Lower leg skin (tissue), 4 donors: ENCODE results near the gene APOL6. TPM values are rescaled to one million over a fixed set of nuclear protein-coding genes. Genes with fewer than 3 reads are reported as not detected.

Experiments used
- DNase-seq, 2 donors: peaks; one replicate each; pipeline ENCODE4 v3.0.0-alpha.2; 2019; ENCODE audit warnings: low spot score in 2 of 2
- H3K4me3 ChIP-seq: fragments of 200-600 bp; sonication (generic); 2 replicates; pipeline ENCODE4 v1.5.1; 2017; ENCODE audit warnings: mild to moderate bottlenecking, low read depth; ENCODE audit not compliant: poor library complexity, severe bottlenecking
- POLR2A ChIP-seq, 2 donors: fragments of 450-650 bp; IDR thresholded peaks; one replicate each; pipeline ENCODE4 v1.6.1; 2016 to 2017; ENCODE audit warnings: antibody characterized with exemption in 2 of 2, mild to moderate bottlenecking in 1 of 2, moderate library complexity in 1 of 2
- WGBS, 2 donors: methylation state at CpG; one replicate each; pipeline ENCODE4 v1.1.5; 2018; 5-methylcytosine and 5-hydroxymethylcytosine counted together
- intact Hi-C: fragments of 100-400 bp; cut with DNase I; formaldehyde crosslinking; loops from one replicate; pipeline ENCODE4 v1.15.0; 2023; ENCODE audit warnings: low total_unique reads
- total RNA-seq, 4 donors: library from RNA; depleted of rRNA; stranded (reverse); fragments of >200 nt; gene quantifications; one replicate each; pipeline ENCODE4 v1.1.0, GENCODE V29; 2016
- TF ChIP-seq, protein P1 (sequence below), 3 donors: fragments of 450-650 bp; IDR thresholded peaks; one replicate each; pipeline ENCODE4 v1.5.1; 2016; ENCODE audit warnings: antibody characterized with exemption in 3 of 3, mild to moderate bottlenecking in 3 of 3, moderate library complexity in 2 of 3

Gene APOL6
- total RNA-seq, 4 donors from 2014 or later, result 3.0 to 3.9 (median 3.8) TPM

DNA sequence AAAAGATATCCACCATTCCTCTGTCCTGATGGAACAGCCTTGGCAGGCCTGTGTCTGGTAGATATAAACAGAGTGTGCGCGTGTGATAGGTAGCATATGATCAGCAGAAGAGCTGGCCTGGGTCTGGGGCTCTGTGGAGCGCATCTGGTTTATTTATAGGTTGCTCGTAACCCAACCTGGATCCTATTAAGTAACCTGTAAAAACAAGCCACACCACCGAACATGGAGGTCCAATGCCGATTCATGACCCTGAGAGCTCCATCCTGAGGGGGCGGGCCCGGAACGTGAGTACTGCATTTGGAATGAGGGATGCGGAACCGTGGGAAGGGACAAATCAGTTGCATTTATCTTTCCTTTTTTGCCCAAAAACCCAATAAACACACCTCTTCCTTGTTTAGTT lies 37.5 kb downstream of the APOL6 start:
- TF ChIP-seq, protein P1, sequence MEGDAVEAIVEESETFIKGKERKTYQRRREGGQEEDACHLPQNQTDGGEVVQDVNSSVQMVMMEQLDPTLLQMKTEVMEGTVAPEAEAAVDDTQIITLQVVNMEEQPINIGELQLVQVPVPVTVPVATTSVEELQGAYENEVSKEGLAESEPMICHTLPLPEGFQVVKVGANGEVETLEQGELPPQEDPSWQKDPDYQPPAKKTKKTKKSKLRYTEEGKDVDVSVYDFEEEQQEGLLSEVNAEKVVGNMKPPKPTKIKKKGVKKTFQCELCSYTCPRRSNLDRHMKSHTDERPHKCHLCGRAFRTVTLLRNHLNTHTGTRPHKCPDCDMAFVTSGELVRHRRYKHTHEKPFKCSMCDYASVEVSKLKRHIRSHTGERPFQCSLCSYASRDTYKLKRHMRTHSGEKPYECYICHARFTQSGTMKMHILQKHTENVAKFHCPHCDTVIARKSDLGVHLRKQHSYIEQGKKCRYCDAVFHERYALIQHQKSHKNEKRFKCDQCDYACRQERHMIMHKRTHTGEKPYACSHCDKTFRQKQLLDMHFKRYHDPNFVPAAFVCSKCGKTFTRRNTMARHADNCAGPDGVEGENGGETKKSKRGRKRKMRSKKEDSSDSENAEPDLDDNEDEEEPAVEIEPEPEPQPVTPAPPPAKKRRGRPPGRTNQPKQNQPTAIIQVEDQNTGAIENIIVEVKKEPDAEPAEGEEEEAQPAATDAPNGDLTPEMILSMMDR (IDR thresholded peaks at IDR 0.05), result no peak
- TF ChIP-seq POLR2A (IDR thresholded peaks at IDR 0.05), result no peak
- WGBS, 2 donors, result 82 to 85% methylated on average over 11 of the region's 11 CpGs
- H3K4me3 ChIP-seq, result no peak overlapping the region
- intact Hi-C loops, result no loop called here
- no peak for DNase-seq

DNA sequence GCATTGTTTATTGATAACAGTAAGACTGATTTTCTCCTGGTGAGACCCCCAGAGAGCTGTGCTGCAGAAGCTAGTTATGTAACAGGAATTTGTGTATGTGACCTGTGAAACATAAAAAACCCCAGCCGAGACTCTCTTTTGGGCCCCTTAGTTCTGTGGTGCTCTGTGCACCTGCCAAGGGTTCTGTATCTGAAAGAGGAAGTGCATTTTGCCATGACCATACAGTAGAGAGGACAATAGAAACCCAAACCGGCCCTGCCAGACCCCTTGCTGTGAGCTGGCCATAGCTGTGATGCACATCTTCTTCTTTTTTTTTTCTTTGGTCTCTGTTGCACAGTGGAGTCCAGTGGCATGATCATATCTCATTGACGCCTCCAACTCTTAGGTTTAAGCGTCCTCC lies 38.1 kb downstream of the APOL6 start:
- TF ChIP-seq, protein P1 (IDR thresholded peaks at IDR 0.05), result no peak
- no peak for TF ChIP-seq POLR2A (IDR thresholded peaks at IDR 0.05)
- 87 to 93% methylated on average over 4 of the region's 4 CpGs for WGBS, 2 donors
- intact Hi-C loops, result no loop called here
- no peak overlapping the region for H3K4me3 ChIP-seq
- no peak for DNase-seq

DNA sequence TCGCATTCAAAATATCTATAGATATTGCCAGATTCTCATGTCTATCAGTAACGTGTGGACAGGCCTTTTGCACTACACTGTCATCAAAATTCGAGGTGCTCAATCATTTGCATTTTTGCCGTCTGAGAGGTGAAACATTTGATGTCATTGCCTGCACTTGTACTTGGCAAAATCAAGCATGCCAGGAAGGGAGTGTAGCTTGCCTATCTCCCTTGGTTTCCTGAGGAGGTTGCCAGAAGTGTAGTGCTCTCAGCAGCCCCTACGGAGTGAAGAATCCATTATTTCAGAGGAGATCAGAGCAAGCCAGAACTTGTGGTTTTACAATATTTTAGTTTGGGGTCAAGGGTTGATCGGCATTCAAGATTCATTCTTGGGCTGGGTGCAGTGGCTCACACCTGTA lies 39.2 kb downstream of the APOL6 start:
- intact Hi-C loops, result no loop called here
- no peak overlapping the region for H3K4me3 ChIP-seq
- TF ChIP-seq, protein P1 (IDR thresholded peaks at IDR 0.05), result no peak
- TF ChIP-seq POLR2A (IDR thresholded peaks at IDR 0.05), result no peak
- WGBS, 2 donors, result 71% methylated on average over 6 of the region's 6 CpGs
- no peak for DNase-seq

DNA sequence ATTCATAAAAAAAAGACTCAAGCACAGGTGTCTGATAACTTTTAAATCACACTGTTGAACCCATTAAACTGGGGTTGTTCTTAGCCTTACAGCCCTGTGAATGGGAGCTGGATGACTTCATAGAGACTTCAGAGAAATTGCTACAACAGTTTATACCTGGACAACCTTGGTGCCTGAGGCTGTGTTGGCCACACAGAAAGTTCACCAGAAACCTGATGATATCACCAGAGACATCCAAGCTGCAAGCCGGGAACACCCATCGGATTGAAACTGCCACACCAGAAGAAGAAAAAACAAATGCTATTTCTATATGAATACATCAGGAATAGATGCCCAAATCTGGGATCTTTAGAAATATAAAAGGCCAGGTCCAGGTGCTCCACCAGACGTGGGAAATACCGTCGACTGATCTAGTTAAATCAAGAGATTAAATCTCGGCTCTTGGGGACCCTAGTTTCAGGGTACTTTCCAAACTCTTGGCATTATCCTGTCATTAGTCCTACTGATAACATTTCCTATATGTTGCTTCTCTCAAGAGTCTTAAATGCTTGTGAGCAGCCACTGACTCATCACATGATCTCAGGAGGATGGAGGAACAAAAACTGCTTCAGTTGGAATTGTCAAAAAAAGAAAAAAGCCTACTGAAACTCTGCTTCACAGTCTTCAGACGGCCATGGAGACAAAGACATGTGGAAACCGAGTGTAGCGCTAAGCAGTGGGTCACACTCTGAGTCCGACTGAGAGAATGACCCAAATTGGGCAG lies 40.8 kb downstream of the APOL6 start:
- H3K4me3 ChIP-seq, result no peak overlapping the region
- 61 to 69% methylated on average over 10 of the region's 10 CpGs for WGBS, 2 donors
- TF ChIP-seq, protein P1 (IDR thresholded peaks at IDR 0.05), result no peak
- TF ChIP-seq POLR2A (IDR thresholded peaks at IDR 0.05), result no peak
- DNase-seq, result no peak
- intact Hi-C loops, result no loop called here

DNA sequence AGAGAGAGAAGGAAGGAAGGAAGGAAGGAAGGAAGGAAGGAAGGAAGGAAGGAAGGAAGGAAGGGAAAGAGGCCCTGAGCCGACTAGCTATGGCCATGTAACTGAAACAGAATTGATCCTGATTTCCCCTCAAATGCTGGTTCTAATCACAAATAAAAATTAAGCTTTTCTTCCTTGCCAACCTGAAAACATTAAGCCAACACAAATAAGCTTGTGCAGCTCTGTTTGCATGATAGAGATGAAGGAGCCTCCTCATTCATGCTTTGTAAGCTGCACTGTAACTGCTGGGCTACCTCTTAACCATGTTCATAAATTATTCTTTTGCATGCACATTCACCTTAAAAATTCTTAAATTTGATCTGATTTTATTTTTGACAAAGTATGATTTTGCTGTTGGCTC lies 41.8 kb downstream of the APOL6 start:
- intact Hi-C loops, result no loop called here
- no peak for DNase-seq
- WGBS, 2 donors, result 38 to 54% methylated on average over 1 of the region's 1 CpG
- TF ChIP-seq, protein P1 (IDR thresholded peaks at IDR 0.05), result no peak
- no peak for TF ChIP-seq POLR2A (IDR thresholded peaks at IDR 0.05)
- no peak overlapping the region for H3K4me3 ChIP-seq

DNA sequence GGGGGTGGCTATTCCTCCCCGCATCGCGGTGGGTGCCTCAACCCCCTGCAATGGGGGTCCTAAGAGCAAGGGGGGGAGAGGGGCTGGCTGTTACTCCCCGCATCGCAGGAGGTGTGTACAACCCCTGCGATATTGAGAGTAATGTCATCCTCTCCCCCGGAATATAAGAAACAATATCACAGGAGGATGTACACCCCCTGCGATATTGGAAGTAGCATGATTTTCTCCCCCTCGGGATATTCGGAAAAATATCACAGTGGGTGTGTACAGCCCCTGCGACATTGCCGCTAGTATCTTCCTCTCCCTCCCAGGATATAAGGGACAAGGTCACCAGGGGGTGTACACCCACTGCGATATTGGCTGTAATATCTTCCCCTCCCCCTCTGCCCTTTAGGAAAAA lies 47.0 kb downstream of the APOL6 start:
- H3K4me3 ChIP-seq, result no peak overlapping the region
- WGBS, 2 donors, result 81 to 85% methylated on average over 13 of the region's 13 CpGs
- intact Hi-C loops, result no loop called here
- no peak for TF ChIP-seq POLR2A (IDR thresholded peaks at IDR 0.05)
- TF ChIP-seq, protein P1 (IDR thresholded peaks at IDR 0.05), result no peak
- no peak for DNase-seq
